ENCODE data around the gene RPRD1B. TPM values are rescaled to one million over a fixed set of nuclear protein-coding genes. Genes with fewer than 3 reads are reported as not detected.

The RPRD1B gene
- total RNA-seq, 2 experiments from 2014 or later, result 54.8 to 55.7 TPM

GRCh38 chr20:38108986-38109541, 75.5 kb downstream of the RPRD1B start:
- Mint-ChIP-seq H3K9me3 (no peaks in the 10 kb centered on the region), H3K27me3 (no peaks in the 10 kb centered on the region), H3K36me3 (ENCODE audit: low read depth) (no peaks in the 10 kb centered on the region), H3K27ac (no peak overlapping the region), H3K4me3 (no peak overlapping the region), H3K4me1 (ENCODE audit: low read depth) (no peaks in the 10 kb centered on the region)
- Histone ChIP-seq H3K27ac (ENCODE audit: low read depth in 1 of 2, low read length in 2 of 2) (no peak overlapping the region), H3K36me3 (ENCODE audit: insufficient read depth, low read length) (no peaks in the 10 kb centered on the region), H3K4me1 (ENCODE audit: insufficient read depth, low read length) (no peaks in the 10 kb centered on the region), H3K27me3 (ENCODE audit: control insufficient read depth in 1 of 2, insufficient read depth in 2 of 2, low read length in 2 of 2) (no peaks in the 10 kb centered on the region), H3K9me3 (ENCODE audit: control insufficient read depth in 1 of 2, insufficient read depth in 1 of 2, low read length in 2 of 2) (no peaks in the 10 kb centered on the region), H3K4me3 (ENCODE audit: low read length) (no peak overlapping the region)
- TF ChIP-seq CTCF (IDR thresholded peaks at IDR 0.05), result no peak
- POLR2A ChIA-PET, result no interaction called here
- intact Hi-C loops (cut with DNase I, micrococcal nuclease), result no loop called here
- CTCF ChIA-PET, result interaction anchor here (1.6 kb wide), 1 partner anchor 8 kb away, joined by 3 read pairs; no protein-coding TSS in a partner anchor
- ATAC-seq (ENCODE audit: poor library complexity) (no peak), DNase-seq (no peak)

GRCh38 chr20:38109591-38110524, 76.3 kb downstream of the RPRD1B start:
- H3K9me3 Mint-ChIP-seq, result no peaks in the 10 kb centered on the region
- Histone ChIP-seq H3K9me3 (ENCODE audit: control insufficient read depth in 1 of 2, insufficient read depth in 1 of 2, low read length in 2 of 2) (no peaks in the 10 kb centered on the region), H3K4me1 (ENCODE audit: insufficient read depth, low read length) (no peaks in the 10 kb centered on the region), H3K4me3 (ENCODE audit: low read length) (no peak overlapping the region), H3K27ac (ENCODE audit: low read depth in 1 of 2, low read length in 2 of 2) (no peak overlapping the region), H3K27me3 (ENCODE audit: control insufficient read depth in 1 of 2, insufficient read depth in 2 of 2, low read length in 2 of 2) (no peaks in the 10 kb centered on the region), H3K36me3 (ENCODE audit: insufficient read depth, low read length) (no peaks in the 10 kb centered on the region)
- intact Hi-C loops (cut with DNase I, micrococcal nuclease), result no loop called here
- no peak for ATAC-seq (ENCODE audit: poor library complexity)
- H3K27ac Mint-ChIP-seq, result no peak overlapping the region
- no peak for TF ChIP-seq CTCF (IDR thresholded peaks at IDR 0.05)
- H3K4me3 Mint-ChIP-seq, result no peak overlapping the region
- no peaks in the 10 kb centered on the region for H3K4me1 Mint-ChIP-seq (ENCODE audit: low read depth)
- no peaks in the 10 kb centered on the region for H3K36me3 Mint-ChIP-seq (ENCODE audit: low read depth)
- ChIA-PET POLR2A (no interaction called here), CTCF (interaction anchor here (1.6 kb wide), 1 partner anchor 9 kb away, joined by 3 read pairs; no protein-coding TSS in a partner anchor)
- peak in 2 of 14 experiments; percentile 9 to 31 for DNase-seq
- H3K27me3 Mint-ChIP-seq, result no peaks in the 10 kb centered on the region

GRCh38 chr20:38110525-38111178, 77.1 kb downstream of the RPRD1B start:
- no peaks in the 10 kb centered on the region for H3K27me3 Mint-ChIP-seq
- no peak overlapping the region for H3K4me3 Mint-ChIP-seq
- Histone ChIP-seq H3K4me1 (ENCODE audit: insufficient read depth, low read length) (no peaks in the 10 kb centered on the region), H3K27me3 (ENCODE audit: control insufficient read depth in 1 of 2, insufficient read depth in 2 of 2, low read length in 2 of 2) (no peaks in the 10 kb centered on the region), H3K4me3 (ENCODE audit: low read length) (no peak overlapping the region), H3K36me3 (ENCODE audit: insufficient read depth, low read length) (no peaks in the 10 kb centered on the region), H3K9me3 (ENCODE audit: control insufficient read depth in 1 of 2, insufficient read depth in 1 of 2, low read length in 2 of 2) (no peaks in the 10 kb centered on the region), H3K27ac (ENCODE audit: low read depth in 1 of 2, low read length in 2 of 2) (no peak overlapping the region)
- ATAC-seq (ENCODE audit: poor library complexity), result no peak
- POLR2A ChIA-PET, result no interaction called here
- DNase-seq, result no peak
- H3K36me3 Mint-ChIP-seq (ENCODE audit: low read depth), result no peaks in the 10 kb centered on the region
- no peak for TF ChIP-seq CTCF (IDR thresholded peaks at IDR 0.05)
- H3K27ac Mint-ChIP-seq, result no peak overlapping the region
- intact Hi-C loops (cut with DNase I, micrococcal nuclease), result no loop called here
- no peaks in the 10 kb centered on the region for H3K9me3 Mint-ChIP-seq
- no peaks in the 10 kb centered on the region for H3K4me1 Mint-ChIP-seq (ENCODE audit: low read depth)
- CTCF ChIA-PET, result no interaction called here

Measured in CD4-positive, alpha-beta T cell (primary cell).